Erythroblast (primary cell): Measurements from ENCODE around the gene PLEKHJ1.

ENCODE experiments used
- GATA1 ChIP-seq: IDR thresholded peaks from 2 replicates; pipeline ENCODE4 v1.6.1; 2011; ENCODE audit warnings: low read depth, mild to moderate bottlenecking, control low read depth, low read length, moderate library complexity
- POLR2A ChIP-seq: IDR thresholded peaks from 2 replicates; pipeline ENCODE4 v1.6.1; 2011; ENCODE audit warnings: mild to moderate bottlenecking, low read length

GRCh38 chr19:2215281-2215751 is 20.8 kb downstream of the PLEKHJ1 start:
- TF ChIP-seq POLR2A: no peak
- no peak for TF ChIP-seq GATA1
